K562 (cell line): Measurements from ENCODE around the gene CLIC3. TPM values are rescaled to one million over a fixed set of nuclear protein-coding genes. Genes with fewer than 3 reads are reported as not detected.

Experiments
- ATAC-seq: fragments of 200-7000 bp; cut with Tn5 transposase; 3 replicates; pipeline ENCODE4 v1.9.1; 2020; ENCODE audit warnings: moderate library complexity
- BruUV-seq: library from RNA; stranded (reverse); fragments of 400-500 nt; replicated peaks from 2 replicates; lab custom pipeline; 2021; lab: Mats Ljungman, UMichigan
- CTCF ChIA-PET: fragments of 300-600 bp; formaldehyde crosslinking; extraction: SDS; loops from one replicate; lab custom pipeline; 2021; ENCODE audit warnings: low intra/inter-chr PET ratio; lab: Yijun Ruan, JAX
- POLR2A ChIA-PET: fragments of 300-600, 350-650 bp; sonication (Branson Sonifier 250); formaldehyde crosslinking; extraction: SDS; loops from one replicate; lab custom pipeline; 2021; ENCODE audit warnings: antibody characterized with exemption, inconsistent platforms; lab: Yijun Ruan, JAX
- DNase-seq, 4 experiments: peaks; one replicate each; pipeline versions ENCODE4 v3.0.0 to v3.0.0-alpha.2; 2011 to 2018; ENCODE audit warnings: low spot score in 3 of 4, mixed read lengths in 3 of 4; ENCODE audit errors: extremely low read depth in 1 of 4
- FAIRE-seq: peaks from 2 replicates; lab custom pipeline; 2011; peaks lifted over from hg19 to GRCh38; lab: Jason Lieb, UNC
- H2AFZ ChIP-seq: 2 replicates; pipeline ENCODE4 v1.6.0; 2011; ENCODE audit warnings: low read depth, low read length, control low read depth, inconsistent platforms
- H3K27ac ChIP-seq: fragments of 200-600 bp; 3 replicates; pipeline ENCODE4 v1.8.0; 2011; ENCODE audit warnings: low read depth, mild to moderate bottlenecking, control low read depth, inconsistent platforms, low read length, moderate library complexity, mixed read lengths; ENCODE audit errors: extremely low read depth
- H3K27me3 ChIP-seq, 2 experiments: fragments of 300-600 bp in 1 of 2; 2 replicates in 1 of 2; 3 replicates in 1 of 2; pipeline versions ENCODE4 v1.6.0 to v1.8.0; 2011; ENCODE audit warnings: inconsistent platforms in 2 of 2, low read length in 2 of 2, mild to moderate bottlenecking in 1 of 2, mixed read lengths in 1 of 2, moderate library complexity in 1 of 2; ENCODE audit not compliant: control insufficient read depth in 2 of 2, insufficient read depth in 2 of 2
- H3K36me3 ChIP-seq: fragments of 300-600 bp; 3 replicates; pipeline ENCODE4 v1.8.0; 2011; ENCODE audit warnings: mild to moderate bottlenecking, low read length, inconsistent platforms; ENCODE audit not compliant: control insufficient read depth, insufficient read depth
- H3K4me1 ChIP-seq, 2 experiments: fragments of 200-600 bp in 1 of 2; replicated peaks in 1 of 2; 2 replicates in 1 of 2; 3 replicates in 1 of 2; pipeline versions ENCODE4 v1.5.1 to v1.8.0; 2011; ENCODE audit warnings: inconsistent platforms in 2 of 2, low read length in 2 of 2, mild to moderate bottlenecking in 1 of 2, mixed read lengths in 1 of 2, moderate library complexity in 1 of 2; ENCODE audit not compliant: control insufficient read depth in 2 of 2, insufficient read depth in 2 of 2
- H3K4me2 ChIP-seq: 2 replicates; pipeline ENCODE4 v1.6.1; 2011; ENCODE audit warnings: low read length, control low read depth, inconsistent platforms, mixed read lengths; ENCODE audit not compliant: insufficient read depth
- H3K4me3 ChIP-seq: fragments of 200-600 bp; sonication (generic), shearing (Covaris generic); 2 replicates; pipeline ENCODE4 v1.5.1; 2016; ENCODE audit warnings: control low read depth, inconsistent platforms
- H3K79me2 ChIP-seq: fragments of 200-600 bp; 3 replicates; pipeline ENCODE4 v1.8.0; 2011; ENCODE audit warnings: low read length, inconsistent platforms; ENCODE audit not compliant: control insufficient read depth, insufficient read depth
- H3K9ac ChIP-seq, 2 experiments: 2 replicates each; pipeline versions ENCODE4 v1.6.0 to v1.6.1; 2011; ENCODE audit warnings: low read depth in 2 of 2, low read length in 2 of 2, control low read depth in 1 of 2, inconsistent platforms in 1 of 2, mild to moderate bottlenecking in 1 of 2, mixed read lengths in 1 of 2; ENCODE audit not compliant: insufficient read depth in 1 of 2
- H3K9me1 ChIP-seq: one replicate; pipeline ENCODE4 v1.6.0; 2011; ENCODE audit warnings: inconsistent platforms, mild to moderate bottlenecking, low read length, moderate library complexity; ENCODE audit not compliant: control insufficient read depth, insufficient read depth
- H3K9me3 ChIP-seq: replicated peaks from 2 replicates; pipeline ENCODE4 v1.5.1; 2011; ENCODE audit warnings: low read depth, low read length, inconsistent platforms; ENCODE audit not compliant: control insufficient read depth, insufficient read depth
- H4K20me1 ChIP-seq: replicated peaks from 2 replicates; pipeline ENCODE4 v1.6.1; 2011; ENCODE audit warnings: low read length, inconsistent platforms, mixed read lengths; ENCODE audit not compliant: control insufficient read depth, insufficient read depth
- ARID1B ChIP-seq: fragments of 450-650 bp; IDR thresholded peaks from 2 replicates; pipeline ENCODE4 v1.6.1; 2016; ENCODE audit warnings: antibody characterized with exemption, mild to moderate bottlenecking, inconsistent platforms
- CHD1 ChIP-seq: fragments of 200-600 bp; sonication (generic); IDR thresholded peaks from one replicate; pipeline ENCODE4 v1.6.1; 2012; ENCODE audit warnings: mild to moderate bottlenecking, moderate library complexity, low read length, inconsistent platforms
- COPS2 ChIP-seq: fragments of 450-650 bp; conservative IDR thresholded peaks from 2 replicates; pipeline ENCODE4 v1.6.1; 2016; ENCODE audit warnings: mild to moderate bottlenecking, moderate library complexity
- DMBX1 ChIP-seq: fragments of 250-450 bp; sonication (Bioruptor Pico); IDR thresholded peaks from 2 replicates; pipeline ENCODE4 v1.8.0; 2022; ENCODE audit warnings: inconsistent platforms, mild to moderate bottlenecking, moderate library complexity, borderline replicate concordance
- NCOA1 ChIP-seq: fragments of 450-650 bp; IDR thresholded peaks from 2 replicates; pipeline ENCODE4 v1.6.1; 2016; ENCODE audit warnings: low read depth
- ZFP30 ChIP-seq: fragments of 250-450 bp; sonication (Bioruptor Pico); IDR thresholded peaks from 2 replicates; pipeline ENCODE4 v1.8.0; 2022; ENCODE audit warnings: moderate library complexity, mild to moderate bottlenecking, inconsistent platforms, borderline replicate concordance
- ZNF408 ChIP-seq: fragments of 250-450 bp; sonication (Bioruptor Pico); IDR thresholded peaks from 2 replicates; pipeline ENCODE4 v1.4.0; 2020; ENCODE audit warnings: low read depth, mild to moderate bottlenecking, moderate library complexity
- WGBS: fragments of 100-300 bp; shearing (Covaris generic); methylation state at CpG from one replicate; pipeline ENCODE4 v1.1.6; 2016; ENCODE audit warnings: low coverage, mixed read lengths; ENCODE audit not compliant: insufficient coverage; ENCODE audit errors: missing lambda C conversion rate; 5-methylcytosine and 5-hydroxymethylcytosine counted together
- in situ Hi-C: fragments of 300-500 bp; cut with MboI; formaldehyde crosslinking; loops from 4 replicates; pipeline ENCODE4 v1.15.0; 2018; ENCODE audit warnings: inconsistent platforms, mixed read lengths
- intact Hi-C: fragments of 100-400 bp; cut with micrococcal nuclease; formaldehyde crosslinking; loops from 2 replicates; pipeline ENCODE4 v1.14.2; 2022
- polyA plus RNA-seq, 8 experiments: library from polyadenylated mRNA; depleted of rRNA in 4 of 8; stranded (reverse) in 5 of 8; unstranded in 3 of 8; fragments of >200 nt; fragmentation: Nextera tagmentation in 2 of 8; fragmentation: Illumina TruSeq in 1 of 8; extraction: Ambion mirVana in 2 of 8; extraction: Trizol in 1 of 8; gene quantifications; 2 replicates each; pipeline versions ENCODE4 v1.2.1 to v1.2.3, GENCODE V29; 2011 to 2014; ENCODE audit warnings: inconsistent platforms in 1 of 8, missing spikeins in 1 of 8
- total RNA-seq, 7 experiments: library from RNA; depleted of rRNA in 6 of 7; stranded (reverse); fragments of >200 nt in 6 of 7; fragmentation: Illumina TruSeq in 2 of 7; extraction: Trizol in 2 of 7; gene quantifications; 2 replicates each; pipeline versions ENCODE4 v1.2.1 to v1.2.3, GENCODE V29; 2011 to 2021; ENCODE audit warnings: low replicate concordance in 1 of 7
- TF ChIP-seq, protein P1 (sequence below): IDR thresholded peaks from 3 replicates; pipeline ENCODE4 v1.6.1; 2011; ENCODE audit warnings: borderline replicate concordance, mild to moderate bottlenecking; ENCODE audit not compliant: insufficient read length, insufficient read depth

CLIC3 gene
- total and polyA plus RNA-seq, 9 of the 15 experiments (the other 6 are each of a cell fraction or from before 2014, with no cell fraction given), result 0.27 to 0.29 TPM; not detected in 7

DNA sequence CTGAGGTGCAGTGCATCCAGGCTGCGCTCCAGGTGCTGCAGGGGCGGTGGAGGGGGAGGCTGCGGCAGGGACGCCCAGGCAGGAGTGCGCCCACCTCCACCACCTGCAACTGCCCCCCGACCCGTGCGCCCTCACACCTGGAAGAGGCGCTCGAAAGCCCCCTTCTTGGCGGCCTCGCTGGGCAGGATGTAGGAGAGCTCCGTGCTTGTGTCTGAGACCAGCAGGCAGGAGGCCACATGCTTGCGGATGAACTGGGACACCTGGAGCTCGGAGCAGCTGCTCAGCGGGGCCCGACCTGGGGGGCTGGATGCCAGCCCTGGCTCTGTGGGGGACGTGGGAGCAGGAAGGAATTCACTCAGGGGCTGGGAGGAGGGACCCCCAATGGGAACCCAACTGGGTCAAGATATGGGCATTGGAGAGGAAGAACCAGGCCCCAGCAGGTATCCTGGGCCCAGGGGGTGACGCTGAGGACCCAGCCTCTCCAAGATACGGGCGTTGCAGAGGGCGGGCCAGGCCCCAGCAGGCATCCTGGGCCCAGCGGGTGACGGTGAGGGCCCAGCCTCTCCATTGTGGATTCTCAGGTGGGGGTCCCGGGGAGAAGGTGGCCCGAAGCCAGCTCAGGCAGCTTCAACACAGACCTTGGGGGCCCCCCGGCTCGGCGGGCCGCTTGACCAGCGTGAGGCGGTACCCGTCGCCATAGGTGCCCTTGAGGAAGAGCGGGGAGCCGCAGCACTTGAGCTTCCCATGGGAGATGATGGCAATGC is 18.6 kb upstream of the CLIC3 start:
- POLR2A ChIA-PET, result interaction anchor here (0.6 to 1.1 kb wide), 3 partner anchors 11 to 22 kb away, joined by 3 read pairs; no protein-coding TSS in a partner anchor
- in situ Hi-C loops, result no loop called here
- H3K9me3 ChIP-seq, result no peaks in the 10 kb centered on the region
- no peak for ATAC-seq
- no peak overlapping the region for H3K27ac ChIP-seq
- WGBS, result 83% methylated on average over 21 of the region's 36 CpGs
- no peak overlapping the region for H3K9ac ChIP-seq
- TF ChIP-seq ZFP30 (CRISPR knock-in tag), result no peak
- no peak for TF ChIP-seq ARID1B
- TF ChIP-seq NCOA1, result no peak
- no peak for TF ChIP-seq COPS2
- TF ChIP-seq, all 486 proteins: peak for 0
- BruUV-seq, result no TSS peak
- Histone ChIP-seq H3K9me1 (no peaks in the 10 kb centered on the region), H3K79me2 (no peaks in the 10 kb centered on the region), H2AFZ (no peak overlapping the region), H3K27me3 (no peaks in the 10 kb centered on the region), H3K36me3 (no peaks in the 10 kb centered on the region), H3K4me1 (peaks cover 0 to 73% of the 10 kb centered on the region in 2 experiments; a peak in 2 of 5 replicates), H3K4me3 (no peak overlapping the region), H4K20me1 (no peaks in the 10 kb centered on the region), H3K4me2 (no peak overlapping the region)
- FAIRE-seq (no peak), DNase-seq (no peak)
- CTCF ChIA-PET, result no interaction called here
- intact Hi-C loops, result no loop called here

DNA sequence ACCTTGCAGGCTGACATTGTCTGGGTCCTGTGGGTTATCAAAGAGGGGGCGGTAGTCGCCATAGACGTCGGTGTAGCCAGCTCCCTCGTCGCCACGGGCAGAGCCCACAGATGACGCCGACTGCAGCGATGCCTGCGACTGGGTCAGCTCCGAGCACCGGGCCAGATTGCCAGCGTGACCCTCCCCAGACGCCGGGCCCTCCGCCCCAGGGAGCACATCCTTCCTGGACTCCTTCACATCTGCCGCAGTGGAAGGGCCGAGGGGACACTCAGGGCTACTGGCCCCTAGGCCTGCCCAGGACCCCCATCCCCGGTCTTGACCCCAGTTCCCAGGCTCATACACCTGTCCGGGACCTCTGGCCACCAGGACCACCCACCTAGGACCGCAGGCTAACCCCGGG is 17.8 kb upstream of the CLIC3 start:
- ChIA-PET POLR2A (interaction anchor here (0.6 to 1.1 kb wide), 2 partner anchors 21 to 23 kb away, joined by 3 read pairs; no protein-coding TSS in a partner anchor), CTCF (no interaction called here)
- no peak for FAIRE-seq

More for the DNA sequence above, 17.8 kb upstream of the CLIC3 start:
- H4K20me1 ChIP-seq, result no peaks in the 10 kb centered on the region
- intact Hi-C loops (no loop called here), in situ Hi-C loops (no loop called here)
- no peaks in the 10 kb centered on the region for H3K79me2 ChIP-seq
- no peaks in the 10 kb centered on the region for H3K27me3 ChIP-seq
- no peak overlapping the region for H3K4me2 ChIP-seq
- ATAC-seq, result no peak
- H2AFZ ChIP-seq, result no peak overlapping the region
- H3K4me1 ChIP-seq, result peaks cover 0 to 72% of the 10 kb centered on the region in 2 experiments; a peak in 2 of 5 replicates
- H3K9me1 ChIP-seq, result no peaks in the 10 kb centered on the region
- no peak overlapping the region for H3K4me3 ChIP-seq
- no peaks in the 10 kb centered on the region for H3K36me3 ChIP-seq
- TF ChIP-seq, protein P1, sequence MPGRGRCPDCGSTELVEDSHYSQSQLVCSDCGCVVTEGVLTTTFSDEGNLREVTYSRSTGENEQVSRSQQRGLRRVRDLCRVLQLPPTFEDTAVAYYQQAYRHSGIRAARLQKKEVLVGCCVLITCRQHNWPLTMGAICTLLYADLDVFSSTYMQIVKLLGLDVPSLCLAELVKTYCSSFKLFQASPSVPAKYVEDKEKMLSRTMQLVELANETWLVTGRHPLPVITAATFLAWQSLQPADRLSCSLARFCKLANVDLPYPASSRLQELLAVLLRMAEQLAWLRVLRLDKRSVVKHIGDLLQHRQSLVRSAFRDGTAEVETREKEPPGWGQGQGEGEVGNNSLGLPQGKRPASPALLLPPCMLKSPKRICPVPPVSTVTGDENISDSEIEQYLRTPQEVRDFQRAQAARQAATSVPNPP, result no peak
- TF ChIP-seq CHD1 (no peak), ZNF408 (CRISPR knock-in tag) (no peak), DMBX1 (CRISPR knock-in tag) (no peak)
- no peak overlapping the region; a peak in 1 of 4 replicates for H3K9ac ChIP-seq
- BruUV-seq, result no TSS peak
- DNase-seq, result no peak
- H3K27ac ChIP-seq, result no peak overlapping the region
- 84% methylated on average over 18 of the region's 23 CpGs for WGBS
- H3K9me3 ChIP-seq, result no peaks in the 10 kb centered on the region
